DOHH2 (cell line): ENCODE measurements around the gene SLCO2A1.

Experiments used
- H3F3A ChIP-seq: fragments of 200-600 bp; sonication (generic), shearing (Covaris generic); 2 replicates; pipeline ENCODE4 v1.6.0; 2016; ENCODE audit warnings: antibody characterized with exemption, mild to moderate bottlenecking; ENCODE audit not compliant: control insufficient read depth, insufficient read depth
- H3K27ac ChIP-seq: fragments of 200-600 bp; sonication (generic); 2 replicates; pipeline ENCODE4 v1.5.1; 2014; ENCODE audit warnings: low read depth, mild to moderate bottlenecking, low read length, moderate library complexity
- H3K27me3 ChIP-seq: fragments of 200-600 bp; sonication (generic); 2 replicates; pipeline ENCODE4 v1.6.1; 2014; ENCODE audit warnings: mild to moderate bottlenecking, low read length, mixed read lengths; ENCODE audit not compliant: control insufficient read depth
- H3K36me3 ChIP-seq: fragments of 200-600 bp; sonication (generic); 2 replicates; pipeline ENCODE4 v1.6.1; 2014; ENCODE audit warnings: mild to moderate bottlenecking, low read length, moderate library complexity, mixed read lengths; ENCODE audit not compliant: control insufficient read depth
- H3K4me1 ChIP-seq: fragments of 200-600 bp; sonication (generic); 2 replicates; pipeline ENCODE4 v1.6.1; 2014; ENCODE audit warnings: mild to moderate bottlenecking, low read length, mixed read lengths; ENCODE audit not compliant: control insufficient read depth
- H3K4me2 ChIP-seq: fragments of 200-600 bp; sonication (generic); 2 replicates; pipeline ENCODE4 v1.6.0; 2014; ENCODE audit warnings: mild to moderate bottlenecking, low read length, moderate library complexity
- H3K4me3 ChIP-seq: fragments of 200-600 bp; sonication (generic); 2 replicates; pipeline ENCODE4 v1.5.1; 2014; ENCODE audit warnings: mild to moderate bottlenecking, low read length, mixed read lengths
- H3K79me2 ChIP-seq: fragments of 200-600 bp; sonication (generic); 2 replicates; pipeline ENCODE4 v1.6.1; 2014; ENCODE audit warnings: mild to moderate bottlenecking, low read length, mixed read lengths; ENCODE audit not compliant: control insufficient read depth
- H3K9me2 ChIP-seq: fragments of 200-600 bp; sonication (generic); replicated peaks from 2 replicates; pipeline ENCODE4 v1.6.1; 2014; ENCODE audit warnings: mild to moderate bottlenecking, low read length, mixed read lengths; ENCODE audit not compliant: control insufficient read depth
- H3K9me3 ChIP-seq: fragments of 200-600 bp; sonication (generic); 2 replicates; pipeline ENCODE4 v1.6.1; 2014; ENCODE audit warnings: antibody characterized with exemption, low read length, mixed read lengths; ENCODE audit not compliant: control insufficient read depth, insufficient read depth
- H4K20me1 ChIP-seq: fragments of 200-600 bp; sonication (generic); 2 replicates; pipeline ENCODE4 v1.6.0; 2014; ENCODE audit warnings: low read depth, mild to moderate bottlenecking, antibody characterized with exemption, low read length, moderate library complexity; ENCODE audit not compliant: control insufficient read depth, insufficient read depth
- EZH2phosphoT487 ChIP-seq: fragments of 200-600 bp; sonication (generic); IDR thresholded peaks from 2 replicates; pipeline ENCODE4 v1.6.1; 2017; ENCODE audit warnings: borderline replicate concordance, mild to moderate bottlenecking, antibody characterized with exemption, low read length, moderate library complexity, mixed read lengths
- TF ChIP-seq, protein P1 (sequence below): fragments of 200-600 bp; sonication (generic); IDR thresholded peaks from one replicate; pipeline ENCODE4 v1.5.1; 2014; ENCODE audit warnings: antibody characterized with exemption, mild to moderate bottlenecking, low read depth, low read length; ENCODE audit not compliant: poor library complexity, severe bottlenecking

Gene SLCO2A1

GRCh38 chr3:133890972-133891644 is 138.6 kb downstream of the SLCO2A1 start:
- TF ChIP-seq, protein P1, sequence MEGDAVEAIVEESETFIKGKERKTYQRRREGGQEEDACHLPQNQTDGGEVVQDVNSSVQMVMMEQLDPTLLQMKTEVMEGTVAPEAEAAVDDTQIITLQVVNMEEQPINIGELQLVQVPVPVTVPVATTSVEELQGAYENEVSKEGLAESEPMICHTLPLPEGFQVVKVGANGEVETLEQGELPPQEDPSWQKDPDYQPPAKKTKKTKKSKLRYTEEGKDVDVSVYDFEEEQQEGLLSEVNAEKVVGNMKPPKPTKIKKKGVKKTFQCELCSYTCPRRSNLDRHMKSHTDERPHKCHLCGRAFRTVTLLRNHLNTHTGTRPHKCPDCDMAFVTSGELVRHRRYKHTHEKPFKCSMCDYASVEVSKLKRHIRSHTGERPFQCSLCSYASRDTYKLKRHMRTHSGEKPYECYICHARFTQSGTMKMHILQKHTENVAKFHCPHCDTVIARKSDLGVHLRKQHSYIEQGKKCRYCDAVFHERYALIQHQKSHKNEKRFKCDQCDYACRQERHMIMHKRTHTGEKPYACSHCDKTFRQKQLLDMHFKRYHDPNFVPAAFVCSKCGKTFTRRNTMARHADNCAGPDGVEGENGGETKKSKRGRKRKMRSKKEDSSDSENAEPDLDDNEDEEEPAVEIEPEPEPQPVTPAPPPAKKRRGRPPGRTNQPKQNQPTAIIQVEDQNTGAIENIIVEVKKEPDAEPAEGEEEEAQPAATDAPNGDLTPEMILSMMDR = no peak
- no peak for TF ChIP-seq EZH2phosphoT487

GRCh38 chr3:133890037-133890436 is 139.7 kb downstream of the SLCO2A1 start:
- Histone ChIP-seq H3K4me2 (no peak overlapping the region), H3K4me3 (no peak overlapping the region), H3K36me3 (no peaks in the 10 kb centered on the region), H4K20me1 (no peaks in the 10 kb centered on the region), H3K27ac (no peak overlapping the region), H3K9me3 (no peaks in the 10 kb centered on the region), H3F3A (no peaks in the 10 kb centered on the region), H3K27me3 (0 out of 2 replicates have a peak, but pooled peaks cover 2% of the 10 kb centered on the region), H3K4me1 (no peaks in the 10 kb centered on the region), H3K79me2 (no peaks in the 10 kb centered on the region), H3K9me2 (no peaks in the 10 kb centered on the region)
- TF ChIP-seq, protein P1 = no peak
- no peak for TF ChIP-seq EZH2phosphoT487

More at GRCh38 chr3:133890972-133891644, 138.6 kb downstream of the SLCO2A1 start:
- Histone ChIP-seq H3K9me2 (no peaks in the 10 kb centered on the region), H3K79me2 (no peaks in the 10 kb centered on the region), H3K4me2 (no peak overlapping the region), H3K27ac (no peak overlapping the region), H3K4me3 (no peak overlapping the region), H3K36me3 (no peaks in the 10 kb centered on the region), H3K4me1 (no peaks in the 10 kb centered on the region), H3F3A (no peaks in the 10 kb centered on the region), H3K9me3 (no peaks in the 10 kb centered on the region), H4K20me1 (no peaks in the 10 kb centered on the region), H3K27me3 (peaks cover 6% of the 10 kb centered on the region)

GRCh38 chr3:133888726-133889340 is 140.9 kb downstream of the SLCO2A1 start:
- Histone ChIP-seq H3K79me2 (no peaks in the 10 kb centered on the region), H3K9me2 (no peaks in the 10 kb centered on the region), H3K27ac (no peak overlapping the region), H3F3A (no peaks in the 10 kb centered on the region), H4K20me1 (no peaks in the 10 kb centered on the region), H3K4me3 (no peak overlapping the region), H3K27me3 (0 out of 2 replicates have a peak, but pooled peaks cover 2% of the 10 kb centered on the region), H3K4me1 (no peaks in the 10 kb centered on the region), H3K36me3 (no peaks in the 10 kb centered on the region), H3K4me2 (no peak overlapping the region), H3K9me3 (no peaks in the 10 kb centered on the region)
- TF ChIP-seq EZH2phosphoT487 = no peak
- TF ChIP-seq, protein P1 = no peak
